B cell (primary cell): Measurements from ENCODE around the gene PREX1.

Experiments used
- CTCF ChIP-seq: fragments of 200-600 bp; IDR thresholded peaks from one replicate; pipeline ENCODE4 v1.8.0; 2022; ENCODE audit warnings: antibody characterized with exemption, mild to moderate bottlenecking
- EZH2 ChIP-seq: IDR thresholded peaks from 2 replicates; pipeline ENCODE4 v1.6.1; 2012; ENCODE audit warnings: borderline replicate concordance, low read depth, mild to moderate bottlenecking, moderate library complexity, low read length; ENCODE audit not compliant: insufficient read depth, poor library complexity, severe bottlenecking

- TF ChIP-seq CTCF (no peak), EZH2 (no peak)
Measured at GRCh38 chr20:48688579-48688978, 139.2 kb downstream of the PREX1 start.
